ENCODE data around the gene CDC14B.
"Not testable (repeated sequence)": the region's sequence is repeated elsewhere in the genome, so short reads cannot be mapped to it uniquely, and the experiment has no call there.

The CDC14B gene

DNA sequence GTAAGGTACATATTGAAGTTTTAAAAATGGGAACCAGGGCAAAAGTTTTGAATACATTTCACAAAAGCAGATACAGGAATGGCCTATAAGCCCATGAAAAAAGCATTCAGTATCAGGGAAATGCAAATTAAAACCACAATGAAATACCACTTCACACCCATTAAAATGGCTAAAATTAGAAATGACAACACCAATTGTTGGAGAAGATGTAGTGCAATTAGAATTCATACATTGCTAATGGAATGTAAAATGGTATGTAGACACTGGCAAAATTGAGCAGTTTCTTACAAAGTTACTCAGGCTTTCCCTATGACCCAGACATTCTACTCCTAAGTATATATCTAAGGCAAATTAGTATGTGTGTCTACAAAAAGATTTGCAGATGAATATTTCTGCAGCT lies 34.2 kb downstream of the CDC14B start:
- DNase-seq, result no peak

- not testable (repeated sequence) for DNase-seq
Observed at GRCh38 chr9:96582199-96582598, 37.4 kb downstream of the CDC14B start.

- no peak for DNase-seq
Observed at GRCh38 chr9:96581786-96582185, 37.9 kb downstream of the CDC14B start.

- DNase-seq, result no peak
Observed at GRCh38 chr9:96581301-96581700, 38.3 kb downstream of the CDC14B start.

- no peak for DNase-seq
Observed at GRCh38 chr9:96574931-96575351, 44.7 kb downstream of the CDC14B start.

DNA sequence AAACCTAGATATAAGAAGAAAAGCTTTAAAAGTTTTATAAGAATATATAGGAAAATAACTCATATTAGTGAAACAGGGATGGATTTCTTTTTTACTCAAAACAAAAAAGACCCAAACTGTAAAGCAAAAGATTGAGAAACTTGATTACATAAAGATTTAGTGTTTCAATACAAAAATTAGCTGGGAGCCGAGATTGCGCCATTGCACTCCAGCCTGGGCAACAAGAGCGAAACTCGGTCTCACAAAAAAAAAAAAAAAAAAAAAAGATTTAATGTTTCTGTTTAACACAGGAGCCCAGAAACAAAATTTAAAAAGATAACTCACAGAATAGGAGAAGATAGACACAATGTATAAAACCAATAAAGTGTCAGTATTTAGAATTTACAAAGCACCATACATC lies 45.2 kb downstream of the CDC14B start:
- no peak for DNase-seq

- no peak for DNase-seq
Observed at GRCh38 chr9:96567203-96567700, 52.4 kb downstream of the CDC14B start.

DNA sequence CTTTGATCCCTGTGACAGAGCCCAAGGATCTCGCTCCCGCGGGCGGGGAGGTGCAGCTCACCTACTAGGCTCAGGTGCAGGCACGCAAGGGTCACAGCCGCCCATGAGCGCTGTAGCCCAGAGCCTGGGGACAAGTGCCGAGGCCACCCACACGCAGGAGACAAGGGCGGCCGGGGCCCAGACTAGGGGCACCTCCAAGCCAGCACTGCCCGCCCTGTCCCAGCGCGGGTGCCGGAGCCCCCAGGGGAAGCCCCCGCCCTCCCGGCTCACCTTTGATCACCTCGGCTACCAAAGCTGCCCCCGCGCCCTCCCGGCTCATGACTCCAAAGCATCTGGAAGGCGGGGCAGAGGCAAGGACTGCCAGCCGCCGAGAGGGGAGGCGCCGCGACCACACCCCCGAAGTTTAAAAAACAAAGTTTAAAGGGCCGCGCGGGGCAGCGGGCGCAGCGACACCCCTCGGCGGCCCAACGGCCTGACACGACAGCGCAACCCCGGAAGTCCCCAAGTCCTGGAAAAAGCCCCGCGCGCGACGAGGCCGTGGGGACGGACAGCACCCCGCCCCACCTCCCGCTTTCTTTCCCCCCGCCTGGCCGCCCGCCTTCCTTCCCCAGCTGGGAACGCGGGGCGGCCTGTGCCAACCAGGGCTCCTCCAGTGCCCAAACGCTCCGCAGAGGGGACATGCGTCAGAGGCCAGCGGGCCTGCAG lies 53.0 kb downstream of the CDC14B start:
- DNase-seq, result peak; percentile 92

DNA sequence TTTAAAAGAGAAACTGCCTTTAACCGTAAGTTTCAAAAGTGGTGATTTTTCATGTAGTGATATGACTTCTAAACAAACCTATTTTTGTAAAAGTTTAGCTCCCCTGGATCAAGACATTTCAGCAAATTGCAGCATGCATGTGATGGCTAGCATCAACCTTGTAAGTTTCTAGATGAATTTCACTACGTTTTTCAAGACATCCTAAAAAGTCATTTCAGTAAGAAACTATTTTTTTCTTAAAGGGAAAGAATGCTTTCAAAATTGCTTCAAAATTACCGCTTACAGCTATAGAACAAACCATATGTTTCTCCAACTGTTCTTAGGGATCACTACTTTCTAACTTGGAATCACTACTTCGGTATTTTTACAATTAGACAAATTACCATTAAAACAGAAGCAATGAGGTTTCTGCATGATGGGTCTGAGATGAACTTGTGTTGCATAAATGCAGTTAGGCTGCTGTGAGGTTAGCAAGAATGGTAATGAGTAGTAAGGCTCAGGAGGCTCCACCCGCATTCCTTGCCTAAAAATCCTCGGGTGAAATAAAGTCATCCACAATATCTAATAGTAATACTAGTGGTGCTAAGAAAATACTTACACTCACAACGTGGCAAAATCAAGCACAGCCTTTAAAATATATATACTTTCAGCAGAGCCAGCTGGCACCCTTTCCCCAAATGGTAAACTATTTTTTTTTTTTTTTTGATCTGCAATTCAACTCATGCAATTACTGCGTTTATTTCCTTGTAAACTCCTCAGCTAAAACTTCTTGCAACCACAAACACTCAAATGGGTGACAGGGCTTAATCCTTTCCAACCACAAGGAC lies 53.8 kb downstream of the CDC14B start:
- no peak for DNase-seq

DNA sequence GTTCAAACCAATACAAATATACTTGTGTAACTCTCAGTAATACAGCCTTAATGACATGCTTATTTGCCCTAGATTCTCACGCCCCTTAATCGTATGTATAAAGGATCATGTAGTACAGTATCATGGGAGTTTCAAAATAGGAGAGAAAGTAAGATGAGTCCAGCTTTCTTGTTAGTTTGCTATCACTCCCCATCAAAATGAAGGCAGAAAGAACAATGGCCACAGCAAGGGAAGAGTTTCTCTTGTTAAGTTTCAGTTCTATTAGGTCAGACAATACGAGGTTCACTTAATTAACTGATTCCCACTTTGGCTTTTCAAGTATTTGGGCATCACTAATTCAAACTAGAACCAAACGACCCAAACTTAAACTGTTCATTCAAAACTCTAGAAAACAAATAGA lies 55.4 kb downstream of the CDC14B start:
- no peak for DNase-seq

- no peak for DNase-seq
Observed at GRCh38 chr9:96559339-96559943, 60.2 kb downstream of the CDC14B start.

- no peak for DNase-seq
Observed at GRCh38 chr9:96557921-96558320, 61.7 kb downstream of the CDC14B start.

DNA sequence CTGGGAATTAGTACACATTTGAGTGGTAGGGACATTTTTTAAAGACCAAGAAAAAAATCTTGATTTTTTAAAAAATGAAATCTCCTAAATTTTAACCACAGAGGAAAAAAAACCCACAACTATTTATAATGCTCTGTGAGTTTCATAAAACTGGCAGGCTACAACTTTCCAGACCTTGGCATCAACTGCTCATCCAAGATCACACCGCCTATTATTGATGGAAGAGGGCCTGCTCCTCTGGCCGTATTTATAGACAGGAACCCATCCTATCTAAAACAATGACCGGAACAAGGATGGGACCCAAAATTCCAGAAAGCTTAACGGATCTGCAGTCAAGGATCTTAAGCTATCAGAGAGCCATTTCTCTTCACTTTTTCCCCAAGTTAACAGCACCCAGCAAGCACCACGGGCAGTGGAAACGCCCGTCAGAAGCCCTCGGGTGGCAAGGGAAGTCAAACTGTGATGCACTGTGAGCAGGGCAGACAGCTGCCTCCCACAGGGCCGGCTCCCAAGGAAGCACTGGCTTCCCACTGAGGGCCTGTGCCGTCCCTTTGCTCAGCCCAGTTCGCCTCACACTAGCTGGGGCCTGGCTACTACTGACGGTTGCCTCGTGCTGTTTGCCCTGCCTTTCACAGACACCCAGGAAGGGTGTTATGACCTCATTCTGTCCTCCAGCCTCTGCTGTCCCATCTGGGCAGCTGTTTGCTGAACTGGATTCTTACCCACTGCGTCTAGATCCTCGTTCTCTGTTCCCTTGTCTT lies 62.8 kb downstream of the CDC14B start:
- DNase-seq, result no peak

DNA sequence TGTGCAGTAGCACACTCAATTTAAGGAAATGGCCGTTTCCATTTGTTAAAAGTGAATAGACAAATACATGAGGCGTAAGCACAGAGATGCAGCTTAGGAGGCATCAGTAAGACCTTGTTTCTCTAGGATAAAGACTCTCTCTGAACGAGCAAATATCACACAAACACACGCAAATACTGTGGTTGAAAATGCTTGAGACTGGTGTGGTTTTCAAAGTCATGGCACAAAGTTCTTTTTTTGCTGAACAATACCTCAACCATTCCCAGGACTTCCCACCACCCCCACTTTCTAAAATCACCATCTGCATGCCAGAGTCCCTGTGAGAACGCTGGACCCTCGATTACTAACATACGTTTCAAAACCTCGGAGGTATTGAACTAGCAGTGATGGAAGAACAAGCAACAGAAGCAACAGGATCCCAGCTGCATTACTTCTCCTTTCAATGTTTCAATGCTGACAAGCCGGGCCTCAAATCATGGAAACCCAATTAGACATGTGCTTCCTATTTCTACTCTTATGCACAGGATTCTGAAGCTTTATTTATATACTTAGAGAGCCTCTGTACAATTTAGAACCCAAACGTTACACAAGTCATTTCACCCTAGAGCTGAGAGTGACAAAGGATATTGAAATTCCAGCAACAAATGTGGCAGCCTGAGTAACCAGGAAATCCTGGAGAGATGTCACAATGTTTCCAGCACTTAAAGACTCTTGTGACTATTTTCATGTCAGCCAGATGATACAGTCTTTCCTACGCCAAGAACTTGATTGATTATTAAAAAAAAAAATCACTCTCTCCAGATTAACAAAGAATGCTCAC lies 63.9 kb downstream of the CDC14B start:
- no peak for DNase-seq

DNA sequence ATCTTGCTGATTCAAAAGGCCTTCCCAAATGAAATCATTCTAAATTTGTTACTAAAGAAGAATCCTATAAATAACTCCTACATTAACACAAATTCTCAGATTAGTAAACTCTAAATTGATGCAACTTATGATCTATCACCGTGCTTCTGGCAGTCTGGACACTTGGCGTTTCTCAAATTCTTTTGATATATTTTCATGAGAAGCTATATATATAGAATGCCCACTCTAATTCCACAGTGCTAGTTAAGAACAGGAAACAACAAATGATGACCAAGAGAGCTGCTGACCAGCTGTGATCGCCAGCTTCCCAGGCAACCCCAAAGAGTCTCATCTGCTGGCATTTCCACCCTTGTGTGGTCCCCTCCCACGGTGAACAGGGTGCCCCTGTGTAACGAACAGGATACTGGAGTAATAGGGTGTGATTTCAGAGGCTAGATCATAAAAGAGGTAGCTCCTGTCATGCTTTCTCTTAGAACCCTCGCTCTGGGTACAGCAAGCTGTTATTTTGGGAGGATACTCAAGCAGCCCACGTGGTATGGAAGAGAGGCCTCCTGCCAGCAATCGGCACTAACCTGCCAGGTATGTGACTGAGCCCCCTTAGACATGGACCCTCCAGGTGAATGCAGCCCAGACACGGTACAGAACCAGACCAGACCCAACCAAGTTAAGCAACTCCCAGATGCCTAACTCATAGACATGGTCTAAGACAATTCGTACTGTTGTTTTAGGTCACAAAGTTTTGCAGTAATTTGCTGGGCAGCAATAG lies 64.7 kb downstream of the CDC14B start:
- no peak for DNase-seq

DNA sequence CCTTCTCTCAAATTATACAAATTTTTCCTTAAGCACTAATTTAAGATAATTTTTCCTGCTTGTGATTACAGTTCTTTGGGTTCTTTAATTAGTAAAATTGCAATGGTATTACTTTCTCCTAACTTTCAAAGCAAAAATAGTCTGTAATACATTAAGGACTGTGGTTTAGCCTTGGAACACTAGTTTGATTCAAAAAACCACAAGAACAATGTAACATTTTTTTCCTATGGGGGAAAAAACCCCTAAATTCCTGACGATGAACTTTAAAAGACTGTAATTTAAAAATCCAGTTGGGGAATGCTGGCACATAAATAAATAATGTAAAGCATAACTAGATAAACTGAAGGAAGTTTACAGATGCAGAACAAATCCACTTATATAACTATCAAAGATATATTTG lies 65.3 kb downstream of the CDC14B start:
- DNase-seq, result no peak

GRCh38 chr9:96553070-96553469 lies 66.6 kb downstream of the CDC14B start:
- DNase-seq, result no peak

GRCh38 chr9:96551403-96551802 lies 68.2 kb downstream of the CDC14B start:
- no peak for DNase-seq

DNA sequence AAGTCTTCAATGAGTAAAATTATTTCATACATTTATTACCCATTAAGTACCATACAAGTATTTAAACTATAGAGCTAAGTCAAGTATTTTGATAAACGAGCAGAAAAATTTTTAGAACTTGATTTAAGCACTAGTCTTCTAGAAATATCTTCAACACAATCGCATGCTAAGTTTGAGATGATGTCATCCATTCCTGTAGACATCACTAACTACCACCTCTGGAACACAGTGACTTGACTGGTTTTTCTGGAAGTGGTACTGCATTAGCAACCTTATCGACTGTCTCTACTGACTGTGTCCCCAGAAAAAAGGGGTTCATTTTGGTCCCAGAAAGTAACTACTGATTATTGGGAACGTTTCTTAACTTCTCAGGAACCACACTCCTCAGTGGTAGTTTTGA lies 69.0 kb downstream of the CDC14B start:
- DNase-seq, result no peak

GRCh38 chr9:96543131-96543530 lies 76.5 kb downstream of the CDC14B start:
- not testable (repeated sequence) for DNase-seq

GRCh38 chr9:96540106-96540505 lies 79.5 kb downstream of the CDC14B start:
- DNase-seq, result no peak

Data from activated effector memory CD4-positive, alpha-beta T cell treated with anti-CD3 and anti-CD28 coated beads, Interleukin-2, amount 50 U/mL, for 16 hours (primary cell).